Mucosa of rectum (tissue), 2 donors: ENCODE data around the gene KIAA0513.

Source experiments
- H3K27ac ChIP-seq, 2 donors: one replicate each; pipeline ENCODE4 v1.7.0; 2013; ENCODE audit warnings: inconsistent platforms in 2 of 2, low read depth in 2 of 2, low read length in 2 of 2
- H3K27me3 ChIP-seq, 2 donors: one replicate each; pipeline ENCODE4 v1.7.0; 2013; ENCODE audit warnings: low read length in 2 of 2; ENCODE audit not compliant: control insufficient read depth in 2 of 2, insufficient read depth in 2 of 2
- H3K36me3 ChIP-seq, 2 donors: one replicate each; pipeline ENCODE4 v1.7.0; 2013; ENCODE audit warnings: low read length in 2 of 2; ENCODE audit not compliant: control insufficient read depth in 2 of 2, insufficient read depth in 2 of 2
- H3K4me1 ChIP-seq, 2 donors: one replicate each; pipeline ENCODE4 v1.7.0; 2013; ENCODE audit warnings: low read length in 2 of 2, mild to moderate bottlenecking in 1 of 2; ENCODE audit not compliant: control insufficient read depth in 2 of 2, insufficient read depth in 2 of 2
- H3K4me3 ChIP-seq, 2 donors: one replicate each; pipeline ENCODE4 v1.7.0; 2013; ENCODE audit warnings: low read length in 2 of 2
- H3K9ac ChIP-seq, 2 donors: one replicate each; pipeline ENCODE4 v1.7.0; 2013; ENCODE audit warnings: low read length in 2 of 2, low read depth in 1 of 2, mild to moderate bottlenecking in 1 of 2
- H3K9me3 ChIP-seq, 2 donors: one replicate each; pipeline ENCODE4 v1.7.0; 2013; ENCODE audit warnings: low read length in 2 of 2; ENCODE audit not compliant: control insufficient read depth in 2 of 2
- donor health status: healthy.
- donor health status: Normal muscosa, but diverticular disease.

Gene KIAA0513

GRCh38 chr16:85068746-85069145 is 41.2 kb downstream of the KIAA0513 start:
- H3K4me1 ChIP-seq = no peaks in the 10 kb centered on the region
- H3K9ac ChIP-seq = no peak overlapping the region
- peaks cover 27 to 43% of the 10 kb centered on the region in 2 donors for H3K36me3 ChIP-seq
- H3K27me3 ChIP-seq = no peaks in the 10 kb centered on the region
- H3K9me3 ChIP-seq = no peaks in the 10 kb centered on the region
- H3K27ac ChIP-seq = no peak overlapping the region
- H3K4me3 ChIP-seq = no peak overlapping the region

GRCh38 chr16:85069171-85069570 is 41.6 kb downstream of the KIAA0513 start:
- Histone ChIP-seq H3K36me3 (peaks cover 27 to 43% of the 10 kb centered on the region in 2 donors), H3K4me1 (no peaks in the 10 kb centered on the region), H3K9me3 (no peaks in the 10 kb centered on the region), H3K27ac (no peak overlapping the region), H3K9ac (no peak overlapping the region), H3K4me3 (no peak overlapping the region), H3K27me3 (no peaks in the 10 kb centered on the region)

GRCh38 chr16:85072076-85072860 is 44.7 kb downstream of the KIAA0513 start:
- Histone ChIP-seq H3K36me3 (peaks cover 33 to 50% of the 10 kb centered on the region in 2 donors), H3K9me3 (no peaks in the 10 kb centered on the region), H3K4me1 (no peaks in the 10 kb centered on the region), H3K27me3 (no peaks in the 10 kb centered on the region), H3K4me3 (no peak overlapping the region), H3K9ac (no peak overlapping the region), H3K27ac (no peak overlapping the region)

GRCh38 chr16:85072947-85073346 is 45.4 kb downstream of the KIAA0513 start:
- Histone ChIP-seq H3K9me3 (no peaks in the 10 kb centered on the region), H3K4me3 (no peak overlapping the region), H3K36me3 (peaks cover 38 to 51% of the 10 kb centered on the region in 2 donors), H3K9ac (no peak overlapping the region), H3K27me3 (no peaks in the 10 kb centered on the region), H3K4me1 (no peaks in the 10 kb centered on the region), H3K27ac (no peak overlapping the region)

GRCh38 chr16:85074225-85074914 is 46.8 kb downstream of the KIAA0513 start:
- Histone ChIP-seq H3K36me3 (peaks cover 50 to 57% of the 10 kb centered on the region in 2 donors), H3K27ac (peak overlapping the region in 1 of 2 donors; percentile 53), H3K4me1 (no peaks in the 10 kb centered on the region), H3K4me3 (no peak overlapping the region), H3K9ac (no peak overlapping the region), H3K9me3 (no peaks in the 10 kb centered on the region), H3K27me3 (no peaks in the 10 kb centered on the region)

GRCh38 chr16:85075236-85075924 is 47.8 kb downstream of the KIAA0513 start:
- peaks cover 50 to 55% of the 10 kb centered on the region in 2 donors for H3K36me3 ChIP-seq

GRCh38 chr16:85077039-85077438 is 49.4 kb downstream of the KIAA0513 start:
- Histone ChIP-seq H3K4me1 (no peaks in the 10 kb centered on the region), H3K36me3 (peaks cover 43 to 46% of the 10 kb centered on the region in 2 donors), H3K9me3 (no peaks in the 10 kb centered on the region), H3K4me3 (no peak overlapping the region), H3K9ac (no peak overlapping the region), H3K27me3 (no peaks in the 10 kb centered on the region), H3K27ac (no peak overlapping the region)

More at GRCh38 chr16:85075236-85075924, 47.8 kb downstream of the KIAA0513 start:
- Histone ChIP-seq H3K27me3 (no peaks in the 10 kb centered on the region), H3K4me3 (no peak overlapping the region), H3K9me3 (no peaks in the 10 kb centered on the region), H3K9ac (no peak overlapping the region), H3K4me1 (no peaks in the 10 kb centered on the region), H3K27ac (no peak overlapping the region)

GRCh38 chr16:85077576-85078125 is 50.1 kb downstream of the KIAA0513 start:
- Histone ChIP-seq H3K27me3 (no peaks in the 10 kb centered on the region), H3K9me3 (no peaks in the 10 kb centered on the region), H3K4me3 (no peak overlapping the region), H3K4me1 (no peaks in the 10 kb centered on the region), H3K36me3 (peaks cover 41 to 43% of the 10 kb centered on the region in 2 donors), H3K27ac (no peak overlapping the region), H3K9ac (no peak overlapping the region)

- H3K9ac ChIP-seq = no peak overlapping the region
- H3K36me3 ChIP-seq = peaks cover 36 to 38% of the 10 kb centered on the region in 2 donors
- no peak overlapping the region for H3K27ac ChIP-seq
- H3K9me3 ChIP-seq = no peaks in the 10 kb centered on the region
- H3K27me3 ChIP-seq = no peaks in the 10 kb centered on the region
- no peaks in the 10 kb centered on the region for H3K4me1 ChIP-seq
- H3K4me3 ChIP-seq = no peak overlapping the region
These were observed 50.6 kb downstream of the KIAA0513 start for GRCh38 chr16:85078226-85078625.

GRCh38 chr16:85078952-85079351 is 51.4 kb downstream of the KIAA0513 start:
- H3K36me3 ChIP-seq = peaks cover 34 to 36% of the 10 kb centered on the region in 2 donors
- H3K9me3 ChIP-seq = no peaks in the 10 kb centered on the region
- H3K9ac ChIP-seq = no peak overlapping the region
- H3K4me3 ChIP-seq = no peak overlapping the region
- H3K4me1 ChIP-seq = no peaks in the 10 kb centered on the region
- H3K27me3 ChIP-seq = no peaks in the 10 kb centered on the region
- no peak overlapping the region for H3K27ac ChIP-seq
